ENCODE measurements around the gene SNTG2.
A peak's percentile ranks its signal among the peaks of the same experiment; 100 is the strongest.

SNTG2 gene

DNA sequence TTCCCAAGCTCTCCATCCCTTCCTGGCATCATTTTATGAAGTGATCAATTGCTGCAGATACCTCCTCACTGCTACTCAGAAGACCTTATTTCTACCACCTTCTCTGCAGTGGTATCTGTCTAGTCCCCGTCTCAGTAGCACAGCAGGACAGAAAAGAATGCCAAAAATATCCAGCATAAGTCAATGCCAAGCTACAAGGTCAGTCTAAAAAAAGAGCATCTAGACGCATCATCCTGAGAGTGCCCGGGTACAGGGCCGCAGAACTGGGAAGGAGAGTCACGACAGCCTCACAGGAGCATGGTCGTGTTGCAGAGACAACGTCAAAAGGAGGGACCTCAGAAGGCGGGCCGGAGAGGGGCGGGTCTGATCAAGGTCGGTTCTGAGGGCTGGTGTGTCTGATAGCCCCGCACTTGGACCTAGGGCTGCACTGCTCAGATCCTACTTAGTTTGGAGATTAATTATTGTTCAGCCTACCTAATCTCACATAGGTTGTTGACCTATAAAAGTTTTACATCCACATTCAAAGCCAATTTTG lies 24.3 kb upstream of the SNTG2 start:
- FAIRE-seq (no peak), DNase-seq (ENCODE audit: low spot score) (no peak)

DNA sequence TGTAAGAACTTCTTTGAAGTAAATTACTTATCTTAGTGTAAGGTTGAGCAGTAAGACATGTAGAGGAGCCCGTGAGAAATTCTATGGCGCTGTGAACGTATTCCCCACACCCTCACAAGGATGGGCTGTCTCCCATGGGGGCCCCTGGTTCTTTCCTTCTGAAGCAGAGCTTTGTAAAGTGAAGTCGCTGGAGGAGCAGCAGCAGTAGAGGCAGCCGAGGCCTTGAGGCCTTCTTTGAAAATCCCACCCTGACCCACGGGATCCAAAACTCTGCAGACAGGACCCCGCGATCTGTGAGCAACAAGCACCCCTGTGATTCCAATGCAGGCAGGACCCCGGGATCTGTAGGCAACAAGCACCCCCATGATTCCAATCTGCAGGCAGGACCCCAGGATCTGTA lies 23.8 kb upstream of the SNTG2 start:
- DNase-seq (ENCODE audit: low spot score) (no peak), FAIRE-seq (no peak)

DNA sequence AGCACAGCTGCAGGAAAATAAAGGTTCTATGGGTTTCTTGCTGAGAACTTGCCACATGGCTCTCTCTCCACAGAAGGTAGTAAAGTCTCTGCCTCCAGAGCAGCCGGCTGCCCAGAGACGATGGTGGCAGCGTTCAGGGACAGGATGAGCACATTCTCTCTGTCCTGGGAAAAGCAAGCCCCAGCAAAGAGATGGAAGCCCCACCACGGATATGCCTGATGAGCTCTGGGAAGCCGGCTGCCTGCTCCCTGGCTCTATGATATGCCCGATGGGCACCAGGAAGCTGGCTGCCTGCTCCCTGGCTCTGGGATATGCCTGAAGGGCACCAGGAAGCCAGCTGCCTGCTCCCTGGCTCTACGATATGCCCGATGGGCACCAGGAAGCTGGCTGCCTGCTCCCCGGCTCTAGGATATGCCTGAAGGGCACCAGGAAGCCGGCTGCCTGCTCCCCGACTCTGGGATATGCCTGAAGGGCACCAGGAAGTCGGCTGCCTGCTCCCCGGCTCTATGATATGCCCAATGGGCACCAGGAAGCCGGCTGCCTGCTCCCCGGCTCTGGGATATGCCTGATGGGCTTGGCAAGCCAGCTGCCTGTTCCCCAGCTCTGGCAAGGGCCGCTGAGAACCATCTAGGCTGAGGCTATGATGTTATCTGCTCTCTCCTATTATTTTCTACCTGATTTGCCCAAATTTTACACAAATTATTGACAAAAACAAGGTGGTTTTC lies 21.5 kb upstream of the SNTG2 start:
- DNase-seq (ENCODE audit: low spot score) (no peak), FAIRE-seq (no peak)

GRCh38 chr2:929925-930324 lies 20.7 kb upstream of the SNTG2 start:
- DNase-seq (ENCODE audit: low spot score) (no peak), FAIRE-seq (no peak)

- DNase-seq (ENCODE audit: low spot score) (no peak), FAIRE-seq (no peak)
Observed at GRCh38 chr2:930935-931334, 19.7 kb upstream of the SNTG2 start.

DNA sequence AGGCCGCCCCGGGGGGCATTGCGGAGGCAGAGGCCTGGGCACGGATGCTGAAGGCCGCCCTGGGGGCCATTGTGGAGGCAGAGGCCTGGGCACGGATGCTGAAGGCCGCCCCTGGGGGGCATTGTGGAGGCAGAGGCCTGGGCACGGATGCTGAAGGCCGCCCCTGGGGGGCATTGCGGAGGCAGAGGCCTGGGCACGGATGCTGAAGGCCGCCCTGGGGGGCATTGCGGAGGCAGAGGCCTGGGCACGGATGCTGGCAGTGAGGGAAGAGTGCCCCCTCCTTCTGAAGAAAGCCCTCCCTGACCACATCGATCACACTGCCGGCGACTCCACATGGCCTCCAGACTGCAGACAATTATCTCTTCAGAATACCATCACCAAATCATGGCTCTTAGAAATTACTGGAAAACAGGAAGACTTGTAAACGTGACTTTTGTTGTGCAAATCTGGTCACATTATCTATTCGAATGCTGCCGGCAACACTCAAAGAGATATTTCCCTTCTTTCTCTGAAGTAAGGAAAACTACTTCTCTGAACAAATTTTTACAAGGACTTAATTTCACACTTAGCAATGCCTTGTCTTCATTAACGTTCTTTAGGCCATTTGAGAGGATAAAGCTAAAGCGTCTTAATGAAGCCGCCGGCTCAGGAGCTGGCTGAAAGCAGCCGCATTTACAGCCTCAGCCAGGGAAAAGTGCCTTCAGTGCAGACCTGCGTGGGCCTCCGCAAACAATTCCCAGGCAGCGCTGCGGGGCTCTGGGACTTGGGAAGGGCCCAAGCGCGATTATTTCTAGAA lies 18.1 kb upstream of the SNTG2 start:
- no peak for FAIRE-seq

GRCh38 chr2:933734-934295 lies 16.8 kb upstream of the SNTG2 start:
- DNase-seq (ENCODE audit: low spot score), result no peak
- no peak for FAIRE-seq

More for the DNA sequence above, 18.1 kb upstream of the SNTG2 start:
- DNase-seq (ENCODE audit: low spot score), result no peak

DNA sequence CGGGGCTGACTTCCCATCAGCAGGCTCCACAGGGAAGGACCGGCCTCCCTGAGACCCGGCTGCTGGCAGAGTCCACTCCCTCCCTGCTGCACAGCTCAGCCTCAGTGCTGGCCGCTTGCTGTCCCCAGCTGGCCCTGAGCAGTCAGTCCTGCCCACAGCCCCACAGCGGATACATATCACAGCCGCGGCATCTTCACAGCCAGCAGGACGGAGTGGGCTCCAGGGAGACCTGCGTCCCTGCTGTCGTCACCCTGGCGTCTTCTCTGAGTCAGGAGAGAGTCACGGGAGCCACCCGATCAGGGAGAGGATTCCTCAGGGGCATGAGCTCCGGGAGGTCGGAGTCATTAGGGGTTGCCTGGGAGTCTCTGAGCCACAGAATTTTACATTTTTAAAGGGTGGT lies 13.1 kb upstream of the SNTG2 start:
- DNase-seq (ENCODE audit: low spot score) (peak; percentile 49), FAIRE-seq (no peak)

DNA sequence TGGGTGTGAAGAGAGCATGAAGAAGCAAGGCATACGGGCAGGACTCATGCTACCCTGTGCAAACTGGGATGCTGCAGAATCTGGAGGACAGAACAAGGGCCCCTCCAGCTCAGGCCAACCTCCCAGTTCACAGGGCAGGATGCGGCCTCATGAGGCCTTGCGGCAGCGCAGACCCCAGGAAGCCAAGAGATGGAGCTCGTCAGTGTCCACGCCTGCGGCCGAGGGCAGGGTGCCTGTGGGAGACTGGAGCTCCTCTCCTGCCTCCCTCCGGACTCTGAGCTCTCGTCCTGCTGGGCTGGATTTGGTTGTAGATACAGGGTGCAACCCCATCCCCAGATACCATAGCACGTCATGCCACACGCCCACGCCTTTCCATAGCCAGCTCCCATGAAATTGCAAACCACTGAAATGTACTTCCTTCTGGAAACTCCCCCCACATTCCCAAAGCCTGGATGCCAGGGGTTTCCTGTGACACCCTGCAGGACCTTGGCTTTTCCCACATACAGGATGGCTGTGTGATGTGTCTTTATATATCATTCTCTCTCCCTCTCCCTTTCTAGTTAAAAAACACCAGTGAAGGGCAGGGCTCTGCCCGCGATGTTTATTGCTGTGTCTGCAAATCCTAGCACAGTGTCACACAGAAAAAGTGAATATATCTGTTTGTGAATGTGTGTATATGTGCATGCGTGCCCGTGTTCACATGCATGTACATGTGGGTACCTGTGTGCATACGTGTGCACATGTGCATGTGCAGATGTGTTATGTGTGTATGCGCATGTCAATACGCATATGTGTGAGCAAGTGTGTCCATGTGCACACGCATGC lies 12.3 kb upstream of the SNTG2 start:
- DNase-seq (ENCODE audit: low spot score) (peak; percentile 42), FAIRE-seq (no peak)

DNA sequence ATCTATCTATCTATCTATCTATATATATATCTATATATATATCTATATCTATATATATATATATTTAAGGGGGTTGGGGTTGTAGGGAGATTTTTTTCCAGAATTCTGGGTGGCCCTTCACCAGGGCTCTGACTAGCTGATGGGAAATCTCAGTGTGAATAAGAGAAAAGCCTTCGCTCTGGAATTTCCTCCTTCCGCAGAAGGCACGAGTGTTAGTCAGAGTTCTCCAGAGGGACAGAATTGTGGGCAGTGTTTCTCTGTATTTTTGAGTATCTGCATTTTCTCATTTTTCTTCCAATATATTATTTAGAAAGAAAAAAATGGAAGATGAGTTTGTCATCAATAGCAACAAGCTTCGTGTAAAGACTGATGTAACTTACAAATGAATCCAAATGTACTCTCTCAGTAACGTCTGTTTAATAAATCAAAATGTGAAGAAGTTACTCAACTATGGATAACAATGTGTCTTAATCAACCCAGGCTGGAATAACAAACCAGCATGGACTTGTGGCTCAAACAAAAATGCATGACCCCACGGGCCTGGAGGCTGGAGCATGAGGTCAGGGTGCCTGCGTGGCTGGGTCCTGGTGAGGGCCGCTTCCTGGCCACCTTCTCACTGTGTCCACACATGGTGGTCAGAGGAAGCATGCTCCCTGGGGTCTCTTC lies 10.6 kb upstream of the SNTG2 start:
- DNase-seq (ENCODE audit: low spot score), result no peak

GRCh38 chr2:941871-942270 lies 8.8 kb upstream of the SNTG2 start:
- DNase-seq (ENCODE audit: low spot score) (no peak), FAIRE-seq (no peak)

More for the DNA sequence above, 10.6 kb upstream of the SNTG2 start:
- no peak for FAIRE-seq

GRCh38 chr2:942775-943460 lies 7.7 kb upstream of the SNTG2 start:
- FAIRE-seq (no peak), DNase-seq (ENCODE audit: low spot score) (no peak)

DNA sequence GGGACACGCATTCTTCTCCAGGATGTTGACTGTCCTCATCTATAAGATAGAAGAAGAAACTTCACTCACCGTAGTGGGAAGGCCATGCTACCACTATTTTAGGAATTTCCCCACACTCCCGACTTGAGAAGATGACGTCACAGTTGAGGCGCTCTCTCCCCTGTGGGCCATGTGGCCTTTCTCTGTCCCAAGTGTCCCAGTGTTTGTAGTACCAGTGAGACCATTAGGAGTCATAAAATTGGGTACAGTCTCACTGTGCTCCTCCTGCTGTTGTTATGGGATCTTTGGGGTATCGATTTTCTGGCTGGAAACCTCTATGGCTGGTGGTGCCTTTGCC lies 7.2 kb upstream of the SNTG2 start:
- no peak for FAIRE-seq
- no peak for DNase-seq (ENCODE audit: low spot score)

- no peak for FAIRE-seq
Observed at GRCh38 chr2:943821-944220, 6.8 kb upstream of the SNTG2 start.

GRCh38 chr2:944693-945092 lies 6.0 kb upstream of the SNTG2 start:
- FAIRE-seq (no peak), DNase-seq (ENCODE audit: low spot score) (no peak)

More at GRCh38 chr2:943821-944220, 6.8 kb upstream of the SNTG2 start:
- no peak for DNase-seq (ENCODE audit: low spot score)

DNA sequence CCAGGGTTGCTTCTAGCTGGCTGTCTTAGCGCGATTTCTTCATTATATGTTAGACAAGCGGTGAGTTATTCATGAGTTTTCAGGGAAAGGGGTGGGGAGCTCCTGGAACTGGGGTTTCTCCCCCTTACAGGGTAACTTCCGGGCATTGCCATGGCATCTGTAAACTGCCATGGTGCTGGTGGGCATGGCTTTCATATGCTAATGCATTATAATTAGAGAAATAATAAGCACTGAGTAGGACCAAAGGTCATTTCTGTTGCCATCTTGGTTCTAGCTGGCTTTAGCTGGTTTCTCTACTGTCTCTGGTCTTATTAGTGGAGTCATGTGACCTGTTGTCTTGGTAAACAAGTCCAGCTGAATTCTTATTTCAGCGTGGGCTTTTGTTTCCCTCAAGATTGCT lies 5.5 kb upstream of the SNTG2 start:
- FAIRE-seq, result no peak
- no peak for DNase-seq (ENCODE audit: low spot score)

GRCh38 chr2:946073-946948 lies 4.3 kb upstream of the SNTG2 start:
- FAIRE-seq (no peak), DNase-seq (ENCODE audit: low spot score) (no peak)

DNA sequence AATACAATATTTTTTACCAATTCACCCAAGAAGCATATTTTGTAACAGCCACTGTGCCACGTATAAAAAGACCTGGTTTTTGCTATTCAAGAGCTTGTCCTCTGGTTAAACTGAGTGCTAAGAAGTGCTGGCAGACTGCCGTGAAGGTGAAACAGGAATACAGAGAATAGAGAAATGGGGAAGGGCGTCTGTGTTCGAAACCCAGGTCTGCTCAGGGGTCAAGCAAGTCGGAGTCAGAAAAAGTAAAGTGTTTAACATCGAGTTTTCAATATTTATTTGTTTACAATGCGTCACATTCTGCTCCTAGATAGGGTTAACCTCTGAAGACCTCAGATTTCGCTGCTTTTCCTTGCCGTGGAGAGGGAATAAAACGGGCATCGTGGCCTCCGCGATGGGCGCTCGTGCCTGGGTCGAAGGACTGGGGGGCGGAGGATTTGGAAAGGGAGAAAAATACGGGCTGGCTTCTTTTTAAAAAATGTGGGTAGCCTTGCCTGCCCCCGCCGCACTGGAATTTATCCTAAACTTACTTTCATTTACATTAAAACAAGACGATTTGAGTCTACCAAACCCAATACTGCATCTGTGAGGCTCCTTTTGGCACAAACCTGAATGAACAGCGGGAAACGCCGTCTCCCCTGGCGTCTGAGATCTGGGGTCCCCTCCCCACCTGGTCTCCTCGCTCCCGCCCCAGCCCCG lies 1.1 kb upstream of the SNTG2 start:
- DNase-seq (ENCODE audit: low spot score) (no peak), FAIRE-seq (no peak)

All from RCC 7860 (cell line).